ENCODE results near the gene PACRG. TPM values are rescaled to one million over a fixed set of nuclear protein-coding genes. Genes with fewer than 3 reads are reported as not detected.

The PACRG gene
- total and polyA plus RNA-seq, 3 donors from 2014 or later = 54.0 to 84.6 (median 81.7) TPM

- no peaks in the 10 kb centered on the region for H3K36me3 ChIP-seq (ENCODE audit: low read depth, missing control alignments)
- intact Hi-C loops (cut with DNase I; ENCODE audit: low total_unique reads) = no loop called here
- WGBS, 2 donors = 84 to 88% methylated on average over 1 of the region's 1 CpG
- no peaks in the 10 kb centered on the region for H3K27me3 ChIP-seq
- TF ChIP-seq CTCF (IDR thresholded peaks at IDR 0.05) (no peak), POLR2A (IDR thresholded peaks at IDR 0.05) (no peak)
- DNase-seq = no peak
- peaks cover 3% of the 10 kb centered on the region for H3K4me1 ChIP-seq
- H3K9me3 ChIP-seq = no peaks in the 10 kb centered on the region
- H3K27ac ChIP-seq = no peak overlapping the region
- no peak overlapping the region for H3K4me3 ChIP-seq
These were observed 553.9 kb downstream of the PACRG start for GRCh38 chr6:163281634-163282033.

- Histone ChIP-seq H3K36me3 (ENCODE audit: low read depth, missing control alignments) (no peaks in the 10 kb centered on the region), H3K4me1 (peaks cover 3% of the 10 kb centered on the region), H3K27me3 (no peaks in the 10 kb centered on the region), H3K27ac (no peak overlapping the region), H3K4me3 (no peak overlapping the region), H3K9me3 (no peaks in the 10 kb centered on the region)
- intact Hi-C loops (cut with DNase I; ENCODE audit: low total_unique reads) = no loop called here
- no peak for DNase-seq
- TF ChIP-seq POLR2A (IDR thresholded peaks at IDR 0.05) = no peak
- TF ChIP-seq CTCF (IDR thresholded peaks at IDR 0.05) = no peak
These were observed 554.9 kb downstream of the PACRG start for GRCh38 chr6:163282672-163283071.

GRCh38 chr6:163284151-163284550, 556.4 kb downstream of the PACRG start:
- no peak for DNase-seq
- intact Hi-C loops (cut with DNase I; ENCODE audit: low total_unique reads) = no loop called here
- Histone ChIP-seq H3K9me3 (no peaks in the 10 kb centered on the region), H3K4me1 (peaks cover 3% of the 10 kb centered on the region), H3K27ac (no peak overlapping the region), H3K4me3 (no peak overlapping the region), H3K27me3 (no peaks in the 10 kb centered on the region), H3K36me3 (ENCODE audit: low read depth, missing control alignments) (no peaks in the 10 kb centered on the region)
- TF ChIP-seq CTCF (IDR thresholded peaks at IDR 0.05) (no peak), POLR2A (IDR thresholded peaks at IDR 0.05) (no peak)
- 18 to 57% methylated on average over 5 of the region's 5 CpGs for WGBS, 2 donors

- Histone ChIP-seq H3K9me3 (no peaks in the 10 kb centered on the region), H3K27ac (no peak overlapping the region), H3K4me1 (peaks cover 3% of the 10 kb centered on the region), H3K27me3 (no peaks in the 10 kb centered on the region), H3K36me3 (ENCODE audit: low read depth, missing control alignments) (no peaks in the 10 kb centered on the region), H3K4me3 (no peak overlapping the region)
- no peak for DNase-seq
- no peak for TF ChIP-seq CTCF (IDR thresholded peaks at IDR 0.05)
- TF ChIP-seq POLR2A (IDR thresholded peaks at IDR 0.05) = no peak
- 81 to 87% methylated on average over 7 of the region's 7 CpGs for WGBS, 2 donors
- intact Hi-C loops (cut with DNase I; ENCODE audit: low total_unique reads) = no loop called here
These were observed 557.9 kb downstream of the PACRG start for GRCh38 chr6:163285691-163286090.

- intact Hi-C loops (cut with DNase I; ENCODE audit: low total_unique reads) = no loop called here
- WGBS, 2 donors = 79 to 84% methylated on average over 8 of the region's 8 CpGs
These were observed 559.9 kb downstream of the PACRG start for GRCh38 chr6:163287626-163288025.

More at GRCh38 chr6:163287626-163288025, 559.9 kb downstream of the PACRG start:
- TF ChIP-seq POLR2A (IDR thresholded peaks at IDR 0.05) (no peak), CTCF (IDR thresholded peaks at IDR 0.05) (no peak)
- no peaks in the 10 kb centered on the region for H3K9me3 ChIP-seq
- no peak overlapping the region for H3K27ac ChIP-seq
- H3K36me3 ChIP-seq (ENCODE audit: low read depth, missing control alignments) = no peaks in the 10 kb centered on the region
- H3K4me1 ChIP-seq = peaks cover 3% of the 10 kb centered on the region
- no peaks in the 10 kb centered on the region for H3K27me3 ChIP-seq
- H3K4me3 ChIP-seq = no peak overlapping the region
- DNase-seq = no peak

All from testis (tissue), 3 donors.